ENCODE results near the gene ATP2A3.
A peak's percentile ranks its signal among the peaks of the same experiment; 100 is the strongest.

ATP2A3 gene

GRCh38 chr17:3925684-3926485 lies 38.4 kb downstream of the ATP2A3 start:
- DNase-seq = no peak

GRCh38 chr17:3924512-3925350 lies 39.5 kb downstream of the ATP2A3 start:
- no peak for DNase-seq

- no peak for DNase-seq
These were observed 40.6 kb downstream of the ATP2A3 start for GRCh38 chr17:3923466-3924190.

- no peak for DNase-seq
These were observed 41.5 kb downstream of the ATP2A3 start for GRCh38 chr17:3922765-3923164.

GRCh38 chr17:3921502-3922319 lies 42.5 kb downstream of the ATP2A3 start:
- no peak for DNase-seq

- DNase-seq = no peak
These were observed 43.2 kb downstream of the ATP2A3 start for GRCh38 chr17:3921006-3921405.

GRCh38 chr17:3919123-3919624 lies 45.1 kb downstream of the ATP2A3 start:
- DNase-seq = no peak

GRCh38 chr17:3918372-3919122 lies 45.7 kb downstream of the ATP2A3 start:
- no peak for DNase-seq

- DNase-seq = peak in 2 of 3 donors; percentile 23 to 26
These were observed 46.8 kb downstream of the ATP2A3 start for GRCh38 chr17:3917391-3917931.

GRCh38 chr17:3916825-3917224 lies 47.4 kb downstream of the ATP2A3 start:
- DNase-seq = peak in 1 of 3 donors; percentile 26

- DNase-seq = peak; percentile 76 to 80 (median 78)
These were observed 48.1 kb downstream of the ATP2A3 start, which contains the start of gene P2RX1 for GRCh38 chr17:3915995-3916696. Gene P2RX1, minus strand, starts transcription at chr17:3916465. Its CDS starts 240 bp downstream, at chr17:3916225.

- peak; percentile 47 to 55 (median 51) for DNase-seq
These were observed 48.6 kb downstream of the ATP2A3 start for GRCh38 chr17:3915581-3915994.

- peak in 1 of 3 donors; percentile 19 for DNase-seq
These were observed 49.9 kb downstream of the ATP2A3 start for GRCh38 chr17:3914312-3914670.

GRCh38 chr17:3913531-3914311 lies 50.5 kb downstream of the ATP2A3 start:
- peak; percentile 90 to 91 (median 91) for DNase-seq

- no peak for DNase-seq
These were observed 51.4 kb downstream of the ATP2A3 start for GRCh38 chr17:3912827-3913226.

- DNase-seq = peak; percentile 56 to 65 (median 59)
These were observed 52.8 kb downstream of the ATP2A3 start for GRCh38 chr17:3911271-3912053.

- no peak for DNase-seq
These were observed 53.6 kb downstream of the ATP2A3 start for GRCh38 chr17:3910420-3911270.

GRCh38 chr17:3909257-3909656 lies 55.0 kb downstream of the ATP2A3 start:
- DNase-seq = no peak

Measured in suppressor macrophage treated with lipopolysaccharide for 1 hour (primary cell).